MCF 10A (cell line): ENCODE results near the gene VAT1L. TPM values are rescaled to one million over a fixed set of nuclear protein-coding genes. Genes with fewer than 3 reads are reported as not detected.

Experiments used
- BruUV-seq: library from RNA; stranded (reverse); fragments of 400-500 nt; replicated peaks from 2 replicates; lab custom pipeline; 2021; lab: Mats Ljungman, UMichigan
- CTCF ChIA-PET: fragments of 300-600 bp; sonication (Branson Sonifier 250); formaldehyde crosslinking; extraction: SDS; loops from one replicate; lab custom pipeline; 2021; ENCODE audit warnings: antibody characterized with exemption, inconsistent platforms; lab: Yijun Ruan, JAX
- POLR2A ChIA-PET: fragments of 300-600, 350-650 bp; sonication (Branson Sonifier 250); formaldehyde crosslinking; extraction: SDS; loops from one replicate; lab custom pipeline; 2020; ENCODE audit warnings: antibody characterized with exemption, inconsistent platforms; lab: Yijun Ruan, JAX
- DNase-seq: peaks from one replicate; pipeline ENCODE4 v3.0.0-alpha.2; 2018; ENCODE audit not compliant: unreplicated experiment
- H3K27ac Mint-ChIP-seq: one replicate; pipeline ENCODE4 v1.8.0; 2022; ENCODE audit warnings: mild to moderate bottlenecking, low read depth, mixed read lengths; ENCODE audit not compliant: unreplicated experiment
- H3K27me3 Mint-ChIP-seq: one replicate; pipeline ENCODE4 v1.8.0; 2022; ENCODE audit warnings: mixed read lengths; ENCODE audit not compliant: insufficient read depth, unreplicated experiment
- H3K36me3 Mint-ChIP-seq: one replicate; pipeline ENCODE4 v1.8.0; 2022; ENCODE audit warnings: mild to moderate bottlenecking, moderate library complexity, mixed read lengths; ENCODE audit not compliant: insufficient read depth, unreplicated experiment
- H3K4me1 Mint-ChIP-seq: one replicate; pipeline ENCODE4 v1.8.0; 2022; ENCODE audit warnings: mixed read lengths; ENCODE audit not compliant: insufficient read depth, unreplicated experiment
- H3K4me3 Mint-ChIP-seq: one replicate; pipeline ENCODE4 v1.8.0; 2022; ENCODE audit warnings: mild to moderate bottlenecking, moderate library complexity, mixed read lengths; ENCODE audit not compliant: unreplicated experiment
- H3K9me3 Mint-ChIP-seq: one replicate; pipeline ENCODE4 v1.8.0; 2022; ENCODE audit warnings: mixed read lengths; ENCODE audit not compliant: unreplicated experiment
- CTCF ChIP-seq: fragments of 200-600 bp; IDR thresholded peaks from one replicate; pipeline ENCODE4 v1.8.0; 2022; ENCODE audit warnings: antibody characterized with exemption, mild to moderate bottlenecking; ENCODE audit not compliant: unreplicated experiment
- intact Hi-C: fragments of 100-400 bp; cut with micrococcal nuclease; formaldehyde crosslinking; loops from 2 replicates; pipeline ENCODE4 v1.14.1; 2022
- total RNA-seq: library from RNA; stranded (reverse); gene quantifications from 2 replicates; pipeline ENCODE4 v1.2.3, GENCODE V29; 2022

VAT1L gene
- total RNA-seq, 1 experiment from 2014 or later: 1.1 TPM

- H3K4me3 Mint-ChIP-seq: no peak overlapping the region
- ChIA-PET CTCF (interaction anchor here (0.7 kb wide), 2 partner anchors 24 to 123 kb away, joined by 3 read pairs; no protein-coding TSS in a partner anchor), POLR2A (no interaction called here)
- intact Hi-C loops: no loop called here
- no peak for TF ChIP-seq CTCF
- peaks cover 5% of the 10 kb centered on the region for H3K4me1 Mint-ChIP-seq
- no peak for DNase-seq
- no peaks in the 10 kb centered on the region for H3K27me3 Mint-ChIP-seq
- peaks cover 5% of the 10 kb centered on the region for H3K9me3 Mint-ChIP-seq
- no peaks in the 10 kb centered on the region for H3K36me3 Mint-ChIP-seq
- H3K27ac Mint-ChIP-seq: no peak overlapping the region
- BruUV-seq: no TSS peak
Measured at GRCh38 chr16:77758046-77758445, 30.3 kb upstream of the VAT1L start.

GRCh38 chr16:77758508-77758907 lies 29.9 kb upstream of the VAT1L start:
- no peak overlapping the region for H3K4me3 Mint-ChIP-seq
- peaks cover 5% of the 10 kb centered on the region for H3K9me3 Mint-ChIP-seq
- H3K27ac Mint-ChIP-seq: no peak overlapping the region
- no TSS peak for BruUV-seq
- no peaks in the 10 kb centered on the region for H3K27me3 Mint-ChIP-seq
- no peak for TF ChIP-seq CTCF
- ChIA-PET POLR2A (no interaction called here), CTCF (interaction anchor here (0.7 kb wide), 2 partner anchors 24 to 123 kb away, joined by 3 read pairs; no protein-coding TSS in a partner anchor)
- peaks cover 5% of the 10 kb centered on the region for H3K4me1 Mint-ChIP-seq
- H3K36me3 Mint-ChIP-seq: no peaks in the 10 kb centered on the region
- DNase-seq: no peak
- intact Hi-C loops: no loop called here

GRCh38 chr16:77759201-77759600 lies 29.2 kb upstream of the VAT1L start:
- no peak for DNase-seq
- POLR2A ChIA-PET: no interaction called here
- H3K4me3 Mint-ChIP-seq: no peak overlapping the region
- H3K27ac Mint-ChIP-seq: no peak overlapping the region
- CTCF ChIA-PET: no interaction called here
- H3K4me1 Mint-ChIP-seq: peaks cover 10% of the 10 kb centered on the region
- no peaks in the 10 kb centered on the region for H3K36me3 Mint-ChIP-seq
- no TSS peak for BruUV-seq
- H3K9me3 Mint-ChIP-seq: peaks cover 5% of the 10 kb centered on the region
- no peak for TF ChIP-seq CTCF
- intact Hi-C loops: no loop called here
- H3K27me3 Mint-ChIP-seq: no peaks in the 10 kb centered on the region

- intact Hi-C loops: no loop called here
- no TSS peak for BruUV-seq
- Mint-ChIP-seq H3K4me1 (peaks cover 14% of the 10 kb centered on the region), H3K4me3 (no peak overlapping the region), H3K27me3 (no peaks in the 10 kb centered on the region), H3K27ac (no peak overlapping the region), H3K9me3 (peaks cover 5% of the 10 kb centered on the region), H3K36me3 (no peaks in the 10 kb centered on the region)
- POLR2A ChIA-PET: no interaction called here
- DNase-seq: no peak
- TF ChIP-seq CTCF: no peak
- CTCF ChIA-PET: interaction anchor here (0.6 kb wide), 2 partner anchors 9 to 161 kb away, joined by 3 to 6 read pairs; no protein-coding TSS in a partner anchor
Measured at GRCh38 chr16:77759821-77760220, 28.5 kb upstream of the VAT1L start.
